ENCODE data around the gene OR2H2. TPM values are rescaled to one million over a fixed set of nuclear protein-coding genes. Genes with fewer than 3 reads are reported as not detected.

OR2H2 gene
- total RNA-seq, 1 donor: not detected

GRCh38 chr6:29627755-29628418 lies 43.0 kb downstream of the OR2H2 start:
- DNase-seq (ENCODE audit: low read depth): peak; percentile 82
- H3K4me3 ChIP-seq (ENCODE audit: low read depth, low read length): peak overlapping the region; percentile 82
- TF ChIP-seq CTCF (IDR thresholded peaks at IDR 0.05; ENCODE audit: insufficient read depth, low read length): no peak

- H3K4me3 ChIP-seq (ENCODE audit: low read depth, low read length): peak overlapping the region; percentile 82
- peak; percentile 90 for TF ChIP-seq CTCF (IDR thresholded peaks at IDR 0.05; ENCODE audit: insufficient read depth, low read length)
- DNase-seq (ENCODE audit: low read depth): peak; percentile 62
Measured at GRCh38 chr6:29628419-29629281, 43.7 kb downstream of the OR2H2 start.

- no peak for TF ChIP-seq CTCF (IDR thresholded peaks at IDR 0.05; ENCODE audit: insufficient read depth, low read length)
- no peak overlapping the region for H3K4me3 ChIP-seq (ENCODE audit: low read depth, low read length)
- no peak for DNase-seq (ENCODE audit: low read depth)
Measured at GRCh38 chr6:29629571-29629970, 44.6 kb downstream of the OR2H2 start.

GRCh38 chr6:29630315-29630714 lies 45.4 kb downstream of the OR2H2 start:
- no peak overlapping the region for H3K4me3 ChIP-seq (ENCODE audit: low read depth, low read length)
- no peak for DNase-seq (ENCODE audit: low read depth)
- TF ChIP-seq CTCF (IDR thresholded peaks at IDR 0.05; ENCODE audit: insufficient read depth, low read length): no peak

GRCh38 chr6:29631209-29631810 lies 46.4 kb downstream of the OR2H2 start:
- no peak for DNase-seq (ENCODE audit: low read depth)
- H3K4me3 ChIP-seq (ENCODE audit: low read depth, low read length): peak overlapping the region; percentile 78
- TF ChIP-seq CTCF (IDR thresholded peaks at IDR 0.05; ENCODE audit: insufficient read depth, low read length): no peak

- peak overlapping the region; percentile 78 for H3K4me3 ChIP-seq (ENCODE audit: low read depth, low read length)
- DNase-seq (ENCODE audit: low read depth): peak; percentile 54
- TF ChIP-seq CTCF (IDR thresholded peaks at IDR 0.05; ENCODE audit: insufficient read depth, low read length): no peak
Measured at GRCh38 chr6:29631860-29632731, 47.2 kb downstream of the OR2H2 start.
